HEK293 (cell line): ENCODE data around the gene ZNF513.

Experiments
- BCL11A ChIP-seq: fragments of 450-650 bp; formaldehyde crosslinking; IDR thresholded peaks from 2 replicates; pipeline ENCODE4 v1.5.1; 2016; ENCODE audit warnings: low read depth, missing biosample characterization, missing genetic modification characterization
- BCL11B ChIP-seq: fragments of 450-650 bp; formaldehyde crosslinking; IDR thresholded peaks from 2 replicates; pipeline ENCODE4 v1.5.1; 2016; ENCODE audit warnings: low read depth, missing biosample characterization, missing genetic modification characterization
- GLIS1 ChIP-seq: fragments of 450-650 bp; formaldehyde crosslinking; IDR thresholded peaks from 2 replicates; pipeline ENCODE4 v1.5.1; 2016; ENCODE audit warnings: missing biosample characterization, missing genetic modification characterization
- GLIS2 ChIP-seq: fragments of 450-650 bp; formaldehyde crosslinking; IDR thresholded peaks from 2 replicates; pipeline ENCODE4 v1.5.1; 2016; ENCODE audit warnings: missing biosample characterization, missing genetic modification characterization
- IKZF3 ChIP-seq: fragments of 450-650 bp; IDR thresholded peaks from 2 replicates; pipeline ENCODE4 v1.5.0; 2018; ENCODE audit warnings: missing biosample characterization, mild to moderate bottlenecking, missing genetic modification characterization, moderate library complexity
- MZF1 ChIP-seq: fragments of 450-650 bp; formaldehyde crosslinking; IDR thresholded peaks from 2 replicates; pipeline ENCODE4 v1.5.1; 2017; ENCODE audit warnings: missing biosample characterization, missing genetic modification characterization, borderline replicate concordance
- SP3 ChIP-seq: fragments of 450-650 bp; formaldehyde crosslinking; IDR thresholded peaks from 2 replicates; pipeline ENCODE4 v1.5.1; 2016; ENCODE audit warnings: missing biosample characterization, missing genetic modification characterization
- ZBTB17 ChIP-seq: fragments of 450-650 bp; formaldehyde crosslinking; IDR thresholded peaks from 2 replicates; pipeline ENCODE4 v1.5.1; 2016; ENCODE audit warnings: missing biosample characterization, missing genetic modification characterization
- ZBTB48 ChIP-seq: fragments of 450-650 bp; formaldehyde crosslinking; IDR thresholded peaks from 2 replicates; pipeline ENCODE4 v1.5.1; 2016; ENCODE audit warnings: missing biosample characterization, missing genetic modification characterization
- ZNF121 ChIP-seq: fragments of 450-650 bp; formaldehyde crosslinking; IDR thresholded peaks from 2 replicates; pipeline ENCODE4 v1.5.1; 2016; ENCODE audit warnings: missing biosample characterization, missing genetic modification characterization
- ZNF19 ChIP-seq: fragments of 450-650 bp; formaldehyde crosslinking; IDR thresholded peaks from 2 replicates; pipeline ENCODE4; 2016; ENCODE audit warnings: missing biosample characterization, missing genetic modification characterization, low read depth
- ZNF248 ChIP-seq: fragments of 450-650 bp; formaldehyde crosslinking; IDR thresholded peaks from 2 replicates; pipeline ENCODE4 v1.5.1; 2017; ENCODE audit warnings: missing biosample characterization, missing genetic modification characterization
- ZNF37A ChIP-seq: fragments of 450-650 bp; IDR thresholded peaks from 2 replicates; pipeline ENCODE4 v1.5.1; 2018; ENCODE audit warnings: missing biosample characterization, missing genetic modification characterization
- ZNF416 ChIP-seq: fragments of 450-650 bp; formaldehyde crosslinking; IDR thresholded peaks from 2 replicates; pipeline ENCODE4 v1.5.1; 2016; ENCODE audit warnings: missing biosample characterization, missing genetic modification characterization
- ZNF426 ChIP-seq: fragments of 450-650 bp; formaldehyde crosslinking; IDR thresholded peaks from 2 replicates; pipeline ENCODE4 v1.5.1; 2017; ENCODE audit warnings: missing biosample characterization, missing genetic modification characterization, mild to moderate bottlenecking, inconsistent platforms, moderate library complexity
- ZNF530 ChIP-seq: fragments of 450-650 bp; formaldehyde crosslinking; IDR thresholded peaks from 2 replicates; pipeline ENCODE4 v1.5.1; 2016; ENCODE audit warnings: low read depth, missing biosample characterization, missing genetic modification characterization
- ZNF621 ChIP-seq: fragments of 450-650 bp; formaldehyde crosslinking; IDR thresholded peaks from 2 replicates; pipeline ENCODE4 v1.5.1; 2017; ENCODE audit warnings: missing biosample characterization, missing genetic modification characterization
- ZNF629 ChIP-seq: fragments of 450-650 bp; formaldehyde crosslinking; IDR thresholded peaks from 2 replicates; pipeline ENCODE4 v1.5.1; 2017; ENCODE audit warnings: missing biosample characterization, missing genetic modification characterization
- ZNF658 ChIP-seq: fragments of 450-650 bp; formaldehyde crosslinking; IDR thresholded peaks from 2 replicates; pipeline ENCODE4; 2016; ENCODE audit warnings: missing biosample characterization, missing genetic modification characterization
- ZNF707 ChIP-seq: fragments of 450-650 bp; formaldehyde crosslinking; IDR thresholded peaks from 2 replicates; pipeline ENCODE4 v1.5.1; 2016; ENCODE audit warnings: missing biosample characterization, missing genetic modification characterization
- TF ChIP-seq, protein P1 (sequence below): fragments of 450-650 bp; formaldehyde crosslinking; IDR thresholded peaks from 2 replicates; pipeline ENCODE4 v1.5.1; 2016; ENCODE audit warnings: missing biosample characterization, missing genetic modification characterization
- TF ChIP-seq, protein P2 (sequence below): fragments of 450-650 bp; formaldehyde crosslinking; IDR thresholded peaks from 2 replicates; pipeline ENCODE4 v1.5.1; 2016; ENCODE audit warnings: missing biosample characterization, missing genetic modification characterization
- TF ChIP-seq, protein P3 (sequence below): fragments of 450-650 bp; formaldehyde crosslinking; IDR thresholded peaks from 2 replicates; pipeline ENCODE4 v1.5.1; 2016; ENCODE audit warnings: missing biosample characterization, missing genetic modification characterization
- TF ChIP-seq, protein P4 (sequence below): fragments of 450-650 bp; formaldehyde crosslinking; IDR thresholded peaks from 2 replicates; pipeline ENCODE4 v1.5.1; 2017; ENCODE audit warnings: missing biosample characterization, missing genetic modification characterization
- TF ChIP-seq, protein P5 (sequence below): fragments of 450-650 bp; IDR thresholded peaks from 2 replicates; pipeline ENCODE4 v1.5.1; 2018; ENCODE audit warnings: missing biosample characterization, missing genetic modification characterization
- TF ChIP-seq, protein P6 (sequence below): fragments of 450-650 bp; formaldehyde crosslinking; IDR thresholded peaks from 2 replicates; pipeline ENCODE4 v1.5.1; 2016; ENCODE audit warnings: missing biosample characterization, missing genetic modification characterization, borderline replicate concordance
- TF ChIP-seq, protein P7 (sequence below): fragments of 450-650 bp; formaldehyde crosslinking; IDR thresholded peaks from 2 replicates; pipeline ENCODE4 v1.5.1; 2016; ENCODE audit warnings: missing biosample characterization, missing genetic modification characterization

ZNF513 gene

DNA sequence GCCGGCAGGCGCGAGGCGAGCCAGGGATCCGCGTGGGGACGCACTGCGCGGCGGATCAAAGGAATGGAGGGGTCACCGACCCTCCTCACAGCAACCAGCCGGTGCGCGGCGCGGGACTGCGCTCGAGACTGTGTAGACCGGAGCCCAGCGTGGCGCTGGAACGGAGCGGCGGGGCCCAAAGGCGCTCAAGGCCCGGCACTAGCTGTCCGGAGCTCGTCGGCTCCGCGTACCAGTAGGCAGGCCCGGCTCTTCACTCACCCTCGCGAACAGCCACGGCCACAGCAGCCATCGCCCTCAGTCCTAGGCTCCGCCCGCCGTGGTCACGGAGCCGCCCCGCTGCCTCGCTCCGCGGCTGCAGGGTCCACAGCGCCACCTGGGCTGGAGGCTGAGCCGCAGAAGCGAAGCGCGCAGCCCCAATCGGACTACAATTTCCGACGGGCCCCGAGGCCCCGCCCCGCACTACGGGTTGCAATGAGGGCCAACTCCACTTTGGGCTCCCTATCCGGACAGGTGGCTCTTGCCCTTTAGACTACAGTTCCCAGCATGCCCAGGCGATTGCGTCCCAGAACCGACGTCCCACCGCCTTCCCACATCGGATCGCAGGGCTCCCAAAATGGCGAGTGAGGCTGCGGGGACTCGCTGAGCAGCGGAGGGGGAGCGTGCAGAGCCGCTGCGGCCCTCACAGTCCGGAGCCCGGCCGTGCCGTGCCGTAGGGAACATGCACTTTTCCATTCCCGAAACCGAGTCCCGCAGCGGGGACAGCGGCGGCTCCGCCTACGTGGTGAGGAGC is 10.3 kb downstream of the ZNF513 start, which contains the start of the genes EIF2B4 and SNX17 (continued):
- TF ChIP-seq ZBTB17 (peak; percentile 97), ZNF248 (no peak), ZNF426 (tag by site-specific recombination) (no peak), BCL11A (tag by site-specific recombination) (peak; percentile 28; the same call in 1 of the 2 replicates), IKZF3 (tag by site-specific recombination) (no peak), ZNF621 (tag by site-specific recombination) (no peak), ZNF19 (tag by site-specific recombination) (no peak), ZNF658 (tag by site-specific recombination) (no peak), ZNF121 (peak; percentile 68; the same call in 1 of the 2 replicates), GLIS1 (tag by site-specific recombination) (no peak; the same call in 1 of the 2 replicates), ZNF416 (tag by site-specific recombination) (no peak), GLIS2 (tag by site-specific recombination) (peak; percentile 70), ZNF707 (no peak), ZNF629 (tag by site-specific recombination) (peak; percentile 82), ZNF37A (tag by site-specific recombination) (no peak), ZNF530 (tag by site-specific recombination) (no peak), SP3 (tag by site-specific recombination) (peak; percentile 100), BCL11B (tag by site-specific recombination) (peak; percentile 28; the same call in 1 of the 2 replicates), MZF1 (tag by site-specific recombination) (no peak), ZBTB48 (tag by site-specific recombination) (peak; percentile 64)
- TF ChIP-seq, protein P1, sequence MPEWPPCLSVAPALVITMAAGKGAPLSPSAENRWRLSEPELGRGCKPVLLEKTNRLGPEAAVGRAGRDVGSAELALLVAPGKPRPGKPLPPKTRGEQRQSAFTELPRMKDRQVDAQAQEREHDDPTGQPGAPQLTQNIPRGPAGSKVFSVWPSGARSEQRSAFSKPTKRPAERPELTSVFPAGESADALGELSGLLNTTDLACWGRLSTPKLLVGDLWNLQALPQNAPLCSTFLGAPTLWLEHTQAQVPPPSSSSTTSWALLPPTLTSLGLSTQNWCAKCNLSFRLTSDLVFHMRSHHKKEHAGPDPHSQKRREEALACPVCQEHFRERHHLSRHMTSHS (tag by site-specific recombination), result no peak
- TF ChIP-seq, protein P2, sequence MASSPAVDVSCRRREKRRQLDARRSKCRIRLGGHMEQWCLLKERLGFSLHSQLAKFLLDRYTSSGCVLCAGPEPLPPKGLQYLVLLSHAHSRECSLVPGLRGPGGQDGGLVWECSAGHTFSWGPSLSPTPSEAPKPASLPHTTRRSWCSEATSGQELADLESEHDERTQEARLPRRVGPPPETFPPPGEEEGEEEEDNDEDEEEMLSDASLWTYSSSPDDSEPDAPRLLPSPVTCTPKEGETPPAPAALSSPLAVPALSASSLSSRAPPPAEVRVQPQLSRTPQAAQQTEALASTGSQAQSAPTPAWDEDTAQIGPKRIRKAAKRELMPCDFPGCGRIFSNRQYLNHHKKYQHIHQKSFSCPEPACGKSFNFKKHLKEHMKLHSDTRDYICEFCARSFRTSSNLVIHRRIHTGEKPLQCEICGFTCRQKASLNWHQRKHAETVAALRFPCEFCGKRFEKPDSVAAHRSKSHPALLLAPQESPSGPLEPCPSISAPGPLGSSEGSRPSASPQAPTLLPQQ (tag by site-specific recombination), result peak; percentile 90
- TF ChIP-seq, protein P3, sequence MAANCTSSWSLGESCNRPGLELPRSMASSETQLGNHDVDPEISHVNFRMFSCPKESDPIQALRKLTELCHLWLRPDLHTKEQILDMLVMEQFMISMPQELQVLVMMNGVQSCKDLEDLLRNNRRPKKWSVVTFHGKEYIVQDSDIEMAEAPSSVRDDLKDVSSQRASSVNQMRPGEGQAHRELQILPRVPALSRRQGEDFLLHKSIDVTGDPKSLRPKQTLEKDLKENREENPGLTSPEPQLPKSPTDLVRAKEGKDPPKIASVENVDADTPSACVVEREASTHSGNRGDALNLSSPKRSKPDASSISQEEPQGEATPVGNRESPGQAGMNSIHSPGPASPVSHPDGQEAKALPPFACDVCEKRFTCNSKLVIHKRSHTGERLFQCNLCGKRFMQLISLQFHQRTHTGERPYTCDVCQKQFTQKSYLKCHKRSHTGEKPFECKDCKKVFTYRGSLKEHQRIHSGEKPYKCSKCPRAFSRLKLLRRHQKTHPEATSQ, result no peak
- TF ChIP-seq, protein P4, sequence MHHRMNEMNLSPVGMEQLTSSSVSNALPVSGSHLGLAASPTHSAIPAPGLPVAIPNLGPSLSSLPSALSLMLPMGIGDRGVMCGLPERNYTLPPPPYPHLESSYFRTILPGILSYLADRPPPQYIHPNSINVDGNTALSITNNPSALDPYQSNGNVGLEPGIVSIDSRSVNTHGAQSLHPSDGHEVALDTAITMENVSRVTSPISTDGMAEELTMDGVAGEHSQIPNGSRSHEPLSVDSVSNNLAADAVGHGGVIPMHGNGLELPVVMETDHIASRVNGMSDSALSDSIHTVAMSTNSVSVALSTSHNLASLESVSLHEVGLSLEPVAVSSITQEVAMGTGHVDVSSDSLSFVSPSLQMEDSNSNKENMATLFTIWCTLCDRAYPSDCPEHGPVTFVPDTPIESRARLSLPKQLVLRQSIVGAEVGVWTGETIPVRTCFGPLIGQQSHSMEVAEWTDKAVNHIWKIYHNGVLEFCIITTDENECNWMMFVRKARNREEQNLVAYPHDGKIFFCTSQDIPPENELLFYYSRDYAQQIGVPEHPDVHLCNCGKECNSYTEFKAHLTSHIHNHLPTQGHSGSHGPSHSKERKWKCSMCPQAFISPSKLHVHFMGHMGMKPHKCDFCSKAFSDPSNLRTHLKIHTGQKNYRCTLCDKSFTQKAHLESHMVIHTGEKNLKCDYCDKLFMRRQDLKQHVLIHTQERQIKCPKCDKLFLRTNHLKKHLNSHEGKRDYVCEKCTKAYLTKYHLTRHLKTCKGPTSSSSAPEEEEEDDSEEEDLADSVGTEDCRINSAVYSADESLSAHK, result 0 out of 2 replicates have a peak, but pooled peaks have one; percentile 39
- TF ChIP-seq, protein P5, sequence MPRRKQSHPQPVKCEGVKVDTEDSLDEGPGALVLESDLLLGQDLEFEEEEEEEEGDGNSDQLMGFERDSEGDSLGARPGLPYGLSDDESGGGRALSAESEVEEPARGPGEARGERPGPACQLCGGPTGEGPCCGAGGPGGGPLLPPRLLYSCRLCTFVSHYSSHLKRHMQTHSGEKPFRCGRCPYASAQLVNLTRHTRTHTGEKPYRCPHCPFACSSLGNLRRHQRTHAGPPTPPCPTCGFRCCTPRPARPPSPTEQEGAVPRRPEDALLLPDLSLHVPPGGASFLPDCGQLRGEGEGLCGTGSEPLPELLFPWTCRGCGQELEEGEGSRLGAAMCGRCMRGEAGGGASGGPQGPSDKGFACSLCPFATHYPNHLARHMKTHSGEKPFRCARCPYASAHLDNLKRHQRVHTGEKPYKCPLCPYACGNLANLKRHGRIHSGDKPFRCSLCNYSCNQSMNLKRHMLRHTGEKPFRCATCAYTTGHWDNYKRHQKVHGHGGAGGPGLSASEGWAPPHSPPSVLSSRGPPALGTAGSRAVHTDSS (tag by site-specific recombination), result no peak
- TF ChIP-seq, protein P6, sequence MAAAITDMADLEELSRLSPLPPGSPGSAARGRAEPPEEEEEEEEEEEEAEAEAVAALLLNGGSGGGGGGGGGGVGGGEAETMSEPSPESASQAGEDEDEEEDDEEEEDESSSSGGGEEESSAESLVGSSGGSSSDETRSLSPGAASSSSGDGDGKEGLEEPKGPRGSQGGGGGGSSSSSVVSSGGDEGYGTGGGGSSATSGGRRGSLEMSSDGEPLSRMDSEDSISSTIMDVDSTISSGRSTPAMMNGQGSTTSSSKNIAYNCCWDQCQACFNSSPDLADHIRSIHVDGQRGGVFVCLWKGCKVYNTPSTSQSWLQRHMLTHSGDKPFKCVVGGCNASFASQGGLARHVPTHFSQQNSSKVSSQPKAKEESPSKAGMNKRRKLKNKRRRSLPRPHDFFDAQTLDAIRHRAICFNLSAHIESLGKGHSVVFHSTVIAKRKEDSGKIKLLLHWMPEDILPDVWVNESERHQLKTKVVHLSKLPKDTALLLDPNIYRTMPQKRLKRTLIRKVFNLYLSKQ (tag by site-specific recombination), result no peak
- TF ChIP-seq, protein P7, sequence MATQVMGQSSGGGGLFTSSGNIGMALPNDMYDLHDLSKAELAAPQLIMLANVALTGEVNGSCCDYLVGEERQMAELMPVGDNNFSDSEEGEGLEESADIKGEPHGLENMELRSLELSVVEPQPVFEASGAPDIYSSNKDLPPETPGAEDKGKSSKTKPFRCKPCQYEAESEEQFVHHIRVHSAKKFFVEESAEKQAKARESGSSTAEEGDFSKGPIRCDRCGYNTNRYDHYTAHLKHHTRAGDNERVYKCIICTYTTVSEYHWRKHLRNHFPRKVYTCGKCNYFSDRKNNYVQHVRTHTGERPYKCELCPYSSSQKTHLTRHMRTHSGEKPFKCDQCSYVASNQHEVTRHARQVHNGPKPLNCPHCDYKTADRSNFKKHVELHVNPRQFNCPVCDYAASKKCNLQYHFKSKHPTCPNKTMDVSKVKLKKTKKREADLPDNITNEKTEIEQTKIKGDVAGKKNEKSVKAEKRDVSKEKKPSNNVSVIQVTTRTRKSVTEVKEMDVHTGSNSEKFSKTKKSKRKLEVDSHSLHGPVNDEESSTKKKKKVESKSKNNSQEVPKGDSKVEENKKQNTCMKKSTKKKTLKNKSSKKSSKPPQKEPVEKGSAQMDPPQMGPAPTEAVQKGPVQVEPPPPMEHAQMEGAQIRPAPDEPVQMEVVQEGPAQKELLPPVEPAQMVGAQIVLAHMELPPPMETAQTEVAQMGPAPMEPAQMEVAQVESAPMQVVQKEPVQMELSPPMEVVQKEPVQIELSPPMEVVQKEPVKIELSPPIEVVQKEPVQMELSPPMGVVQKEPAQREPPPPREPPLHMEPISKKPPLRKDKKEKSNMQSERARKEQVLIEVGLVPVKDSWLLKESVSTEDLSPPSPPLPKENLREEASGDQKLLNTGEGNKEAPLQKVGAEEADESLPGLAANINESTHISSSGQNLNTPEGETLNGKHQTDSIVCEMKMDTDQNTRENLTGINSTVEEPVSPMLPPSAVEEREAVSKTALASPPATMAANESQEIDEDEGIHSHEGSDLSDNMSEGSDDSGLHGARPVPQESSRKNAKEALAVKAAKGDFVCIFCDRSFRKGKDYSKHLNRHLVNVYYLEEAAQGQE (tag by site-specific recombination), result no peak
